Esophagus muscularis mucosa (tissue), 4 donors: Measurements from ENCODE around the gene PHLDA3. TPM values are rescaled to one million over a fixed set of nuclear protein-coding genes. Genes with fewer than 3 reads are reported as not detected.
"Not testable (repeated sequence)": the region's sequence is repeated elsewhere in the genome, so short reads cannot be mapped to it uniquely, and the experiment has no call there.

Experiments
- DNase-seq: peaks from one replicate; pipeline ENCODE4 v3.0.0-alpha.2; 2017; ENCODE audit errors: extremely low spot score
- H3K27ac ChIP-seq, 4 donors: fragments of 200-600 bp; sonication (generic); replicated peaks in 1 of 4; 1 replicate in 3 of 4; 2 replicates in 1 of 4; pipeline ENCODE4 v1.5.1; 2016 to 2019; ENCODE audit warnings: mild to moderate bottlenecking in 1 of 4
- H3K27me3 ChIP-seq, 4 donors: fragments of 200-600 bp; sonication (generic); one replicate each; pipeline versions ENCODE4 v1.5.1 to v1.6.0; 2016 to 2019
- H3K36me3 ChIP-seq, 4 donors: fragments of 200-600 bp; sonication (generic); one replicate each; pipeline ENCODE4 v1.5.1; 2016 to 2019
- H3K4me1 ChIP-seq, 4 donors: fragments of 200-600 bp; sonication (generic); one replicate each; pipeline ENCODE4 v1.5.1; 2016 to 2019
- H3K4me3 ChIP-seq, 4 donors: fragments of 200-600 bp; sonication (generic); 1 replicate in 2 of 4; 2 replicates in 2 of 4; pipeline ENCODE4 v1.5.1; 2016 to 2019; ENCODE audit warnings: mild to moderate bottlenecking in 4 of 4, moderate library complexity in 1 of 4
- H3K9me3 ChIP-seq, 4 donors: fragments of 200-600 bp; sonication (generic); 1 replicate in 3 of 4; 2 replicates in 1 of 4; pipeline ENCODE4 v1.5.1; 2016 to 2019
- CTCF ChIP-seq, 3 experiments: fragments of 200-600 bp in 2 of 3; fragments of 450-650 bp in 1 of 3; sonication (generic) in 2 of 3; IDR thresholded peaks; one replicate each; pipeline ENCODE4 v1.5.1; 2017 to 2019; ENCODE audit warnings: antibody characterized with exemption in 3 of 3, mild to moderate bottlenecking in 2 of 3, moderate library complexity in 1 of 3
- EP300 ChIP-seq: sonication (generic); formaldehyde crosslinking; IDR thresholded peaks from one replicate; pipeline ENCODE4 v1.6.1; 2017; ENCODE audit warnings: antibody characterized with exemption
- POLR2A ChIP-seq: fragments of 450-650 bp; IDR thresholded peaks from one replicate; pipeline ENCODE4 v1.6.1; 2017; ENCODE audit warnings: antibody characterized with exemption, moderate library complexity, mild to moderate bottlenecking, low read depth
- POLR2AphosphoS5 ChIP-seq, 2 donors: sonication (generic); formaldehyde crosslinking; IDR thresholded peaks; one replicate each; pipeline ENCODE4 v1.6.1; 2017; ENCODE audit warnings: antibody characterized with exemption in 2 of 2
- WGBS: methylation state at CpG from one replicate; pipeline ENCODE4 v1.1.5; 2018; 5-methylcytosine and 5-hydroxymethylcytosine counted together
- intact Hi-C: fragments of 100-400 bp; cut with DNase I; formaldehyde crosslinking; loops from one replicate; pipeline ENCODE4 v1.15.1; 2023
- total RNA-seq, 4 donors: library from RNA; depleted of rRNA; stranded (reverse); fragments of >200 nt; gene quantifications; one replicate each; pipeline versions ENCODE4 v1.1.0 to v1.2.1, GENCODE V29; 2016

PHLDA3 gene
- total RNA-seq, 4 donors from 2014 or later, result 63.5 to 158 (median 106) TPM

- H3K9me3 ChIP-seq, intact Hi-C loops, H3K4me3 ChIP-seq, DNase-seq, H3K27me3 ChIP-seq: not testable (repeated sequence)
- peaks cover 36 to 76% (median 55%) of the 10 kb centered on the region in 4 donors for H3K36me3 ChIP-seq
- WGBS, result 70% methylated on average over 3 of the region's 3 CpGs
- TF ChIP-seq POLR2AphosphoS5 (IDR thresholded peaks at IDR 0.05), result peak in 1 of 2 donors; percentile 35
- H3K4me1 ChIP-seq, result peaks cover 94 to 100% (median 100%) of the 10 kb centered on the region in 4 donors
- H3K27ac ChIP-seq, result peak overlapping the region; percentile 93 to 99 (median 97)
Measured at GRCh38 chr1:201493026-201493656, 24.2 kb upstream of the PHLDA3 start.

GRCh38 chr1:201491896-201492511 lies 23.0 kb upstream of the PHLDA3 start:
- Histone ChIP-seq H3K9me3 (no peaks in the 10 kb centered on the region), H3K27me3 (no peaks in the 10 kb centered on the region), H3K27ac (peak overlapping the region; percentile 93 to 99 (median 97)), H3K4me3 (peak overlapping the region in 1 of 4 donors; percentile 8), H3K4me1 (peaks cover 90 to 100% (median 100%) of the 10 kb centered on the region in 4 donors), H3K36me3 (peaks cover 46 to 84% (median 66%) of the 10 kb centered on the region in 4 donors)
- no peak for DNase-seq
- peak in 1 of 2 donors; percentile 52 for TF ChIP-seq POLR2AphosphoS5 (IDR thresholded peaks at IDR 0.05)
- no peak for TF ChIP-seq EP300
- 43% methylated on average over 3 of the region's 3 CpGs for WGBS
- intact Hi-C loops, result no loop called here

GRCh38 chr1:201490708-201491131 lies 21.7 kb upstream of the PHLDA3 start:
- DNase-seq, result no peak
- H3K9me3 ChIP-seq, result no peaks in the 10 kb centered on the region
- intact Hi-C loops, result no loop called here
- H3K4me1 ChIP-seq, result peaks cover 86 to 100% (median 100%) of the 10 kb centered on the region in 4 donors
- H3K27me3 ChIP-seq, result no peaks in the 10 kb centered on the region
- H3K4me3 ChIP-seq, result no peak overlapping the region
- WGBS, result 18% methylated on average over 3 of the region's 3 CpGs
- peak overlapping the region; percentile 93 to 99 (median 97) for H3K27ac ChIP-seq
- peaks cover 57 to 94% (median 77%) of the 10 kb centered on the region in 4 donors for H3K36me3 ChIP-seq
- TF ChIP-seq POLR2A (no peak), CTCF (IDR thresholded peaks at IDR 0.05) (no peak), EP300 (no peak), POLR2AphosphoS5 (IDR thresholded peaks at IDR 0.05) (peak in 1 of 2 donors; percentile 85)

- Histone ChIP-seq H3K27me3 (no peaks in the 10 kb centered on the region), H3K4me1 (peaks cover 77 to 100% (median 100%) of the 10 kb centered on the region in 4 donors), H3K9me3 (no peaks in the 10 kb centered on the region), H3K27ac (peak overlapping the region; percentile 93 to 99 (median 97)), H3K4me3 (no peak overlapping the region), H3K36me3 (peaks cover 57 to 94% (median 77%) of the 10 kb centered on the region in 4 donors)
- WGBS, result 56% methylated on average over 6 of the region's 6 CpGs
- no peak for TF ChIP-seq POLR2A
- TF ChIP-seq POLR2AphosphoS5 (IDR thresholded peaks at IDR 0.05), result peak in 1 of 2 donors; percentile 15
- no peak for TF ChIP-seq CTCF (IDR thresholded peaks at IDR 0.05)
- intact Hi-C loops, result no loop called here
- no peak for DNase-seq
Measured at GRCh38 chr1:201489643-201490261, 20.8 kb upstream of the PHLDA3 start.

- H3K27ac ChIP-seq, result peak overlapping the region; percentile 93 to 99 (median 97)
- DNase-seq, result no peak
Measured at GRCh38 chr1:201488830-201489589, 20.0 kb upstream of the PHLDA3 start.

More at GRCh38 chr1:201488830-201489589, 20.0 kb upstream of the PHLDA3 start:
- H3K4me3 ChIP-seq, result no peak overlapping the region
- WGBS, result 61% methylated on average over 11 of the region's 12 CpGs
- no peaks in the 10 kb centered on the region for H3K9me3 ChIP-seq
- no peaks in the 10 kb centered on the region for H3K27me3 ChIP-seq
- TF ChIP-seq POLR2AphosphoS5 (IDR thresholded peaks at IDR 0.05), result peak; percentile 61 to 87
- TF ChIP-seq POLR2A, result no peak
- no peak for TF ChIP-seq CTCF (IDR thresholded peaks at IDR 0.05)
- no peak for TF ChIP-seq EP300
- peaks cover 60 to 94% (median 77%) of the 10 kb centered on the region in 4 donors for H3K36me3 ChIP-seq
- intact Hi-C loops, result no loop called here
- H3K4me1 ChIP-seq, result peaks cover 69 to 100% (median 99%) of the 10 kb centered on the region in 4 donors
